Fibroblast of the conjunctiva (primary cell): Measurements from ENCODE around the gene FCRL5.
"Not testable (repeated sequence)": the region's sequence is repeated elsewhere in the genome, so short reads cannot be mapped to it uniquely, and the experiment has no call there.

Experiments
- DNase-seq: peaks from one replicate; pipeline ENCODE4 v3.0.0-alpha.2; 2010; ENCODE audit warnings: low read depth

Gene FCRL5

GRCh38 chr1:157551694-157552693, at the start of gene FCRL5:
TSS of gene FCRL5 (minus strand) at chr1:157552515. CDS start at chr1:157552362, 153 bp downstream.
- DNase-seq: no peak

- no peak for DNase-seq
Measured at GRCh38 chr1:157600236-157600635, 47.9 kb upstream of the FCRL5 start.

GRCh38 chr1:157597959-157598667, 45.8 kb upstream of the FCRL5 start, which contains the start of gene FCRL4:
TSS of gene FCRL4 (minus strand) at chr1:157598085. CDS start at chr1:157597944, 141 bp downstream.
- no peak for DNase-seq

GRCh38 chr1:157596384-157596783, 44.1 kb upstream of the FCRL5 start:
- no peak for DNase-seq

- DNase-seq: no peak
Measured at GRCh38 chr1:157595356-157595755, 43.0 kb upstream of the FCRL5 start.

- no peak for DNase-seq
Measured at GRCh38 chr1:157585984-157586383, 33.7 kb upstream of the FCRL5 start.

GRCh38 chr1:157584503-157584902, 32.2 kb upstream of the FCRL5 start:
- no peak for DNase-seq

GRCh38 chr1:157580828-157581210, 28.5 kb upstream of the FCRL5 start:
- no peak for DNase-seq

GRCh38 chr1:157580179-157580827, 28.0 kb upstream of the FCRL5 start:
- peak; percentile 29 for DNase-seq

- no peak for DNase-seq
Measured at GRCh38 chr1:157577420-157577819, 25.1 kb upstream of the FCRL5 start.

- no peak for DNase-seq
Measured at GRCh38 chr1:157575744-157576143, 23.4 kb upstream of the FCRL5 start.

GRCh38 chr1:157574836-157575235, 22.5 kb upstream of the FCRL5 start:
- DNase-seq: no peak

GRCh38 chr1:157566484-157567300, 14.4 kb upstream of the FCRL5 start:
- no peak for DNase-seq

GRCh38 chr1:157562515-157562914, 10.2 kb upstream of the FCRL5 start:
- DNase-seq: no peak

- no peak for DNase-seq
Measured at GRCh38 chr1:157558119-157558518, 5.8 kb upstream of the FCRL5 start.

- not testable (repeated sequence) for DNase-seq
Measured at GRCh38 chr1:157548081-157548480, 4.2 kb downstream of the FCRL5 start.

GRCh38 chr1:157542676-157543075, 9.6 kb downstream of the FCRL5 start:
- no peak for DNase-seq

- no peak for DNase-seq
Measured at GRCh38 chr1:157540852-157541251, 11.5 kb downstream of the FCRL5 start.

- DNase-seq: no peak
Measured at GRCh38 chr1:157540160-157540748, 12.1 kb downstream of the FCRL5 start.

- DNase-seq: no peak
Measured at GRCh38 chr1:157539568-157539967, 12.7 kb downstream of the FCRL5 start.

- no peak for DNase-seq
Measured at GRCh38 chr1:157532569-157532968, 19.7 kb downstream of the FCRL5 start.
